ENCODE measurements around the gene DISC1. TPM values are rescaled to one million over a fixed set of nuclear protein-coding genes. Genes with fewer than 3 reads are reported as not detected.

Gene DISC1
- total RNA-seq, 2 experiments from 2014 or later: 19.8 to 20.0 TPM

GRCh38 chr1:231983588-231984193, 357.1 kb downstream of the DISC1 start:
- Mint-ChIP-seq H3K4me3 (no peak overlapping the region), H3K36me3 (ENCODE audit: low read depth) (no peaks in the 10 kb centered on the region), H3K27ac (no peak overlapping the region), H3K27me3 (no peaks in the 10 kb centered on the region), H3K4me1 (ENCODE audit: low read depth) (peaks cover 17% of the 10 kb centered on the region), H3K9me3 (no peaks in the 10 kb centered on the region)
- no peaks in the 10 kb centered on the region for H3K9me3 ChIP-seq (ENCODE audit: control insufficient read depth in 1 of 2, insufficient read depth in 1 of 2, low read length in 2 of 2)
- no peak overlapping the region for H3K4me3 ChIP-seq (ENCODE audit: low read length)
- ATAC-seq (ENCODE audit: poor library complexity) (no peak), DNase-seq (no peak)
- H3K4me1 ChIP-seq (ENCODE audit: insufficient read depth, low read length): no peaks in the 10 kb centered on the region
- ChIA-PET POLR2A (interaction anchor here (1.1 kb wide), 1 partner anchor 27 kb away, joined by 3 read pairs; no protein-coding TSS in a partner anchor), CTCF (interaction anchor here (1.0 kb wide), 1 partner anchor 10 kb away, joined by 3 read pairs; no protein-coding TSS in a partner anchor)
- H3K36me3 ChIP-seq (ENCODE audit: insufficient read depth, low read length): no peaks in the 10 kb centered on the region
- intact Hi-C loops (cut with DNase I, micrococcal nuclease): loop anchor here in 1 of 2 experiments (5.0 kb wide), 1 partner anchor 116 kb away; no protein-coding TSS in a partner anchor
- H3K27me3 ChIP-seq (ENCODE audit: control insufficient read depth in 1 of 2, insufficient read depth in 2 of 2, low read length in 2 of 2): no peaks in the 10 kb centered on the region
- no peak overlapping the region for H3K27ac ChIP-seq (ENCODE audit: low read depth in 1 of 2, low read length in 2 of 2)
- TF ChIP-seq CTCF (IDR thresholded peaks at IDR 0.05): no peak

GRCh38 chr1:231985296-231986023, 358.9 kb downstream of the DISC1 start:
- CTCF ChIA-PET: no interaction called here
- Histone ChIP-seq H3K27ac (ENCODE audit: low read depth in 1 of 2, low read length in 2 of 2) (no peak overlapping the region), H3K36me3 (ENCODE audit: insufficient read depth, low read length) (no peaks in the 10 kb centered on the region), H3K9me3 (ENCODE audit: control insufficient read depth in 1 of 2, insufficient read depth in 1 of 2, low read length in 2 of 2) (no peaks in the 10 kb centered on the region), H3K27me3 (ENCODE audit: control insufficient read depth in 1 of 2, insufficient read depth in 2 of 2, low read length in 2 of 2) (no peaks in the 10 kb centered on the region), H3K4me1 (ENCODE audit: insufficient read depth, low read length) (no peaks in the 10 kb centered on the region), H3K4me3 (ENCODE audit: low read length) (no peak overlapping the region)
- Mint-ChIP-seq H3K9me3 (no peaks in the 10 kb centered on the region), H3K27me3 (no peaks in the 10 kb centered on the region), H3K4me1 (ENCODE audit: low read depth) (peaks cover 17% of the 10 kb centered on the region), H3K36me3 (ENCODE audit: low read depth) (no peaks in the 10 kb centered on the region), H3K27ac (no peak overlapping the region), H3K4me3 (no peak overlapping the region)
- no peak for DNase-seq
- ATAC-seq (ENCODE audit: poor library complexity): no peak
- POLR2A ChIA-PET: no interaction called here
- intact Hi-C loops (cut with DNase I, micrococcal nuclease): no loop called here
- no peak for TF ChIP-seq CTCF (IDR thresholded peaks at IDR 0.05)

- DNase-seq (no peak), ATAC-seq (ENCODE audit: poor library complexity) (no peak)
- Mint-ChIP-seq H3K27ac (no peak overlapping the region), H3K4me3 (no peak overlapping the region), H3K36me3 (ENCODE audit: low read depth) (no peaks in the 10 kb centered on the region), H3K9me3 (no peaks in the 10 kb centered on the region), H3K4me1 (ENCODE audit: low read depth) (peaks cover 14% of the 10 kb centered on the region), H3K27me3 (no peaks in the 10 kb centered on the region)
- intact Hi-C loops (cut with DNase I, micrococcal nuclease): no loop called here
- Histone ChIP-seq H3K9me3 (ENCODE audit: control insufficient read depth in 1 of 2, insufficient read depth in 1 of 2, low read length in 2 of 2) (no peaks in the 10 kb centered on the region), H3K4me3 (ENCODE audit: low read length) (no peak overlapping the region), H3K27me3 (ENCODE audit: control insufficient read depth in 1 of 2, insufficient read depth in 2 of 2, low read length in 2 of 2) (no peaks in the 10 kb centered on the region), H3K4me1 (ENCODE audit: insufficient read depth, low read length) (no peaks in the 10 kb centered on the region), H3K27ac (ENCODE audit: low read depth in 1 of 2, low read length in 2 of 2) (no peak overlapping the region), H3K36me3 (ENCODE audit: insufficient read depth, low read length) (no peaks in the 10 kb centered on the region)
- ChIA-PET CTCF (interaction anchor here (0.8 kb wide), 1 partner anchor 37 kb away, joined by 3 read pairs; no protein-coding TSS in a partner anchor), POLR2A (no interaction called here)
- TF ChIP-seq CTCF (IDR thresholded peaks at IDR 0.05): no peak
Observed at GRCh38 chr1:231986631-231987336, 360.2 kb downstream of the DISC1 start.

All from CD4-positive, alpha-beta T cell (primary cell).